Lower leg skin (tissue), 4 donors: ENCODE data around the gene EBF4. TPM values are rescaled to one million over a fixed set of nuclear protein-coding genes. Genes with fewer than 3 reads are reported as not detected.
A peak's percentile ranks its signal among the peaks of the same experiment; 100 is the strongest.

ENCODE experiments used
- DNase-seq, 2 donors: peaks; one replicate each; pipeline ENCODE4 v3.0.0-alpha.2; 2019; ENCODE audit warnings: low spot score in 2 of 2
- H3K4me3 ChIP-seq: fragments of 200-600 bp; sonication (generic); 2 replicates; pipeline ENCODE4 v1.5.1; 2017; ENCODE audit warnings: mild to moderate bottlenecking, low read depth; ENCODE audit not compliant: poor library complexity, severe bottlenecking
- CTCF ChIP-seq, 3 donors: fragments of 450-650 bp; IDR thresholded peaks; one replicate each; pipeline ENCODE4 v1.5.1; 2016; ENCODE audit warnings: antibody characterized with exemption in 3 of 3, mild to moderate bottlenecking in 3 of 3, moderate library complexity in 2 of 3
- POLR2A ChIP-seq, 2 donors: fragments of 450-650 bp; IDR thresholded peaks; one replicate each; pipeline ENCODE4 v1.6.1; 2016 to 2017; ENCODE audit warnings: antibody characterized with exemption in 2 of 2, mild to moderate bottlenecking in 1 of 2, moderate library complexity in 1 of 2
- WGBS, 2 donors: methylation state at CpG; one replicate each; pipeline ENCODE4 v1.1.5; 2018; 5-methylcytosine and 5-hydroxymethylcytosine counted together
- intact Hi-C: fragments of 100-400 bp; cut with DNase I; formaldehyde crosslinking; loops from one replicate; pipeline ENCODE4 v1.15.0; 2023; ENCODE audit warnings: low total_unique reads
- total RNA-seq, 4 donors: library from RNA; depleted of rRNA; stranded (reverse); fragments of >200 nt; gene quantifications; one replicate each; pipeline ENCODE4 v1.1.0, GENCODE V29; 2016

The EBF4 gene
- total RNA-seq, 4 donors from 2014 or later, result 5.0 to 9.9 (median 7.7) TPM

GRCh38 chr20:2687514-2687913, 5.1 kb upstream of the EBF4 start:
- TF ChIP-seq CTCF (IDR thresholded peaks at IDR 0.05) (no peak), POLR2A (IDR thresholded peaks at IDR 0.05) (no peak)
- H3K4me3 ChIP-seq, result no peak overlapping the region
- intact Hi-C loops, result no loop called here
- 40 to 51% methylated on average over 6 of the region's 6 CpGs for WGBS, 2 donors
- DNase-seq, result no peak

- H3K4me3 ChIP-seq, result no peak overlapping the region
- DNase-seq, result no peak
- 33 to 34% methylated on average over 18 of the region's 18 CpGs for WGBS, 2 donors
- no peak for TF ChIP-seq CTCF (IDR thresholded peaks at IDR 0.05)
- TF ChIP-seq POLR2A (IDR thresholded peaks at IDR 0.05), result no peak
- intact Hi-C loops, result no loop called here
Observed at GRCh38 chr20:2688041-2688591, 4.5 kb upstream of the EBF4 start.

GRCh38 chr20:2690213-2690612, 2.4 kb upstream of the EBF4 start:
- 82% methylated on average over 3 of the region's 3 CpGs for WGBS, 2 donors
- H3K4me3 ChIP-seq, result no peak overlapping the region
- TF ChIP-seq CTCF (IDR thresholded peaks at IDR 0.05) (no peak), POLR2A (IDR thresholded peaks at IDR 0.05) (no peak)
- peak in 1 of 2 donors; percentile 40 for DNase-seq
- intact Hi-C loops, result no loop called here

- TF ChIP-seq CTCF (IDR thresholded peaks at IDR 0.05) (no peak), POLR2A (IDR thresholded peaks at IDR 0.05) (no peak)
- intact Hi-C loops, result no loop called here
- H3K4me3 ChIP-seq, result no peak overlapping the region
- DNase-seq, result peak in 1 of 2 donors; percentile 74
- WGBS, 2 donors, result 76 to 85% methylated on average over 6 of the region's 6 CpGs
Observed at GRCh38 chr20:2690718-2691117, 1.9 kb upstream of the EBF4 start.

GRCh38 chr20:2691127-2691526, 1.5 kb upstream of the EBF4 start:
- H3K4me3 ChIP-seq, result no peak overlapping the region
- intact Hi-C loops, result no loop called here
- TF ChIP-seq CTCF (IDR thresholded peaks at IDR 0.05), result no peak
- DNase-seq, result peak in 1 of 2 donors; percentile 80
- WGBS, 2 donors, result 74 to 78% methylated on average over 8 of the region's 8 CpGs

- DNase-seq, result peak in 1 of 2 donors; percentile 79
- intact Hi-C loops, result no loop called here
- no peak overlapping the region for H3K4me3 ChIP-seq
- 69 to 70% methylated on average over 10 of the region's 10 CpGs for WGBS, 2 donors
- TF ChIP-seq POLR2A (IDR thresholded peaks at IDR 0.05), result no peak
- no peak for TF ChIP-seq CTCF (IDR thresholded peaks at IDR 0.05)
Observed at GRCh38 chr20:2691663-2692035, 931 bp upstream of the EBF4 start.
